GM12864 (cell line): ENCODE measurements around the gene TJP2.

Experiments used
- DNase-seq: peaks from one replicate; pipeline ENCODE4 v3.0.0-alpha.2; 2011; ENCODE audit warnings: low read depth
- H3K4me3 ChIP-seq: 2 replicates; pipeline ENCODE4 v1.5.1; 2011; ENCODE audit warnings: mild to moderate bottlenecking, low read depth, low read length, control low read depth
- CTCF ChIP-seq: IDR thresholded peaks from 2 replicates; pipeline ENCODE4 v1.5.1; 2011; ENCODE audit warnings: low read depth, mild to moderate bottlenecking, moderate library complexity, low read length, control low read depth, inconsistent platforms; ENCODE audit errors: missing control alignments

The TJP2 gene

GRCh38 chr9:69171517-69171916 is 2.6 kb upstream of the TJP2 start:
- H3K4me3 ChIP-seq = no peak overlapping the region
- TF ChIP-seq CTCF = no peak
- no peak for DNase-seq

- no peak for TF ChIP-seq CTCF
Observed at GRCh38 chr9:69172895-69173294, 1.2 kb upstream of the TJP2 start.

GRCh38 chr9:69173497-69173890 is 583 bp upstream of the TJP2 start:
- H3K4me3 ChIP-seq = peak overlapping the region; percentile 75
- DNase-seq = no peak

More at GRCh38 chr9:69172895-69173294, 1.2 kb upstream of the TJP2 start:
- H3K4me3 ChIP-seq = no peak overlapping the region
- DNase-seq = no peak

GRCh38 chr9:69174616-69175463 is 763 bp downstream of the TJP2 start:
- peak overlapping the region; percentile 75 for H3K4me3 ChIP-seq
- no peak for TF ChIP-seq CTCF
- peak; percentile 63 for DNase-seq

More at GRCh38 chr9:69173497-69173890, 583 bp upstream of the TJP2 start:
- no peak for TF ChIP-seq CTCF

GRCh38 chr9:69175486-69175885 is 1.4 kb downstream of the TJP2 start:
- TF ChIP-seq CTCF = no peak
- DNase-seq = no peak
- peak overlapping the region; percentile 75 for H3K4me3 ChIP-seq

- DNase-seq = no peak
- peak overlapping the region; percentile 75 for H3K4me3 ChIP-seq
- TF ChIP-seq CTCF = no peak
Observed at GRCh38 chr9:69176471-69177171, 2.5 kb downstream of the TJP2 start.
